ENCODE data around the gene PDS5A. TPM values are rescaled to one million over a fixed set of nuclear protein-coding genes. Genes with fewer than 3 reads are reported as not detected.
"Not testable (repeated sequence)": the region's sequence is repeated elsewhere in the genome, so short reads cannot be mapped to it uniquely, and the experiment has no call there.

PDS5A gene
- polyA plus RNA-seq, 4 donors: 17.6 to 49.4 (median 23.0) TPM

DNA sequence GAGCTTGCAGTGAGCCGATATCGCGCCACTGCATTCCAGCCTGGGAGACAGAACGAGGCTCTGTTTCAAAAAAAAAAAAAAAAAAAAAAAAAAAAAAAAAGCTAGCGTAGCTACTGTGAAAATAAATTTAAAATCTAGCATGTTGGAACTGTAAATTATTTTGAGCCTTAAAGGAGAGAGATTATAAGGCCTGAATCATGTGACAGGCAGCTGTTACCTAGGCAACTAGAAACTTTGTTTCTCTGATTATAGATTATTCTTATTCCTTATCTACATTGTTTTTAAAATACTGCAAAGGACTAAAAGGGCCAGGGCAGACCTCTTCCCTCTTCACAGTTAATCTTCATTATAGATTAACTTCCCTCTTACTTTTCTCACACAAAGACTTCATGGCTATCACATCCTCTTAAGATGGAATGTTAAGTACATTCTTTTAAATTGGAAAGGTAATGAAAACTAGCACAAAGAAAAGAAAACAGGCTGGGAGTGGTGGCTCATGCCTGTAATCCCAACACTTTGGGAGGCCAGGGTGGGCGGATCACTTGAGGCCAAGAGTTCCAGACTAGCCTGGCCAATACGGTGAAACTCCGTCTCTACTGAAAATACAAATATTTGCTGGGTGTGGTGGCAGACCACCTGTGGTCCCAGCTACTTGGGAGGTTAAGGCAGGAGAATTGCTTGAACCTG, 21.1 kb upstream of the PDS5A start:
- DNase-seq (peak in 1 of 2 donors; percentile 46), FAIRE-seq (no peak)
- Histone ChIP-seq H3K9me3 (ENCODE audit: control insufficient read depth in 2 of 2, insufficient read depth in 1 of 2, low read depth in 1 of 2, low read length in 1 of 2) (no peaks in the 10 kb centered on the region), H3K36me3 (ENCODE audit: control insufficient read depth in 3 of 3, insufficient read depth in 2 of 3, low read depth in 1 of 3, low read length in 3 of 3) (no peaks in the 10 kb centered on the region), H3K4me1 (ENCODE audit: control insufficient read depth in 3 of 3, insufficient read depth in 2 of 3, low read depth in 1 of 3, low read length in 2 of 3) (no peaks in the 10 kb centered on the region), H3K27me3 (ENCODE audit: control insufficient read depth in 3 of 3, insufficient read depth in 3 of 3, low read length in 3 of 3) (no peaks in the 10 kb centered on the region), H3K27ac (ENCODE audit: low read depth in 1 of 3, low read length in 2 of 3) (no peak overlapping the region), H3K4me3 (ENCODE audit: low read depth in 1 of 3, low read length in 3 of 3) (no peak overlapping the region)
- 87 to 91% (median 89%) methylated on average over 8 of the region's 8 CpGs for WGBS, 3 donors

DNA sequence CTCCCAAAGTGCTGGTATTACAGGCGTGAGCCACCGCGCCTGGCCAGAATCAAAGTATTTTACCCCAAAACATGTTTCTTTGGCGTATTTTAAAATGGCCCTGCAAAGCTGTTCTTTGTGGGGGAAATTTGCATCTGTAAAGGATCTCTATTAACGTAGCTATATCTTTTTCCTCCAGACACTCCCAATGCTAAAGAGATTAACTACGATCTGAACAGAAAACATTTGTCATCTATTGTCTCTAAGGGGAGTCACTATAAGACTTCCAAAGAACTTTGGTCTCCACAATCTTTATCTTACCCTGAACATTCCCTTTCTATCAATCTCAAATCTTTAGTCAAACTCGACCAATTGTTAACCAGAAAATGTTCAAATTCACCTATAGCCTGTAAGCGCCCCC, 19.1 kb upstream of the PDS5A start:
- DNase-seq: no peak
- no peaks in the 10 kb centered on the region for H3K9me3 ChIP-seq (ENCODE audit: control insufficient read depth in 2 of 2, insufficient read depth in 1 of 2, low read depth in 1 of 2, low read length in 1 of 2)
- H3K27ac ChIP-seq (ENCODE audit: low read depth in 1 of 3, low read length in 2 of 3): no peak overlapping the region
- 84 to 86% (median 85%) methylated on average over 8 of the region's 8 CpGs for WGBS, 3 donors
- FAIRE-seq: no peak
- H3K4me3 ChIP-seq (ENCODE audit: low read depth in 1 of 3, low read length in 3 of 3): no peak overlapping the region
- H3K36me3 ChIP-seq (ENCODE audit: control insufficient read depth in 3 of 3, insufficient read depth in 2 of 3, low read depth in 1 of 3, low read length in 3 of 3): no peaks in the 10 kb centered on the region
- H3K27me3 ChIP-seq (ENCODE audit: control insufficient read depth in 3 of 3, insufficient read depth in 3 of 3, low read length in 3 of 3): no peaks in the 10 kb centered on the region
- no peaks in the 10 kb centered on the region for H3K4me1 ChIP-seq (ENCODE audit: control insufficient read depth in 3 of 3, insufficient read depth in 2 of 3, low read depth in 1 of 3, low read length in 2 of 3)

DNA sequence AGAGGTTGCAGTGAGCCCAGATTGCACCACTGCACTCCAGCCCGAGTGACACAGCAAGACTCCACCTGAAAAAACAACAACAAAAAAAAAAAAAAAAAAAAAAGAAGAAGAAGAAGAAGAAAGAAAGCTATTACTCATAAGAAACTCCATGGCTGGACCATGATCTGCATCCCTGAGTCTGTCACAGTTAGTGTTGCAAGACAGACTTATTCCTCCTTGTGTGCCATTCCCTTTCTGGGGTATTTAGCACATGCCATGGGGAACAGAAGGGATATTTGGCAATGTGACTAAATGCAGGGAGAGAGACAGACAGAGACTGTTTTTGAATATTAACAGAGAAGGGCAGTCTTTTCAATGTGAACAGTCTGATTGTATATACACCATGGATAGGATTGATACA, 16.7 kb upstream of the PDS5A start:
- H3K27me3 ChIP-seq (ENCODE audit: control insufficient read depth in 3 of 3, insufficient read depth in 3 of 3, low read length in 3 of 3): no peaks in the 10 kb centered on the region
- H3K9me3 ChIP-seq (ENCODE audit: control insufficient read depth in 2 of 2, insufficient read depth in 1 of 2, low read depth in 1 of 2, low read length in 1 of 2): no peaks in the 10 kb centered on the region
- H3K4me1 ChIP-seq (ENCODE audit: control insufficient read depth in 3 of 3, insufficient read depth in 2 of 3, low read depth in 1 of 3, low read length in 2 of 3): no peaks in the 10 kb centered on the region
- H3K27ac ChIP-seq (ENCODE audit: low read depth in 1 of 3, low read length in 2 of 3): no peak overlapping the region
- FAIRE-seq (no peak), DNase-seq (no peak)
- no peaks in the 10 kb centered on the region for H3K36me3 ChIP-seq (ENCODE audit: control insufficient read depth in 3 of 3, insufficient read depth in 2 of 3, low read depth in 1 of 3, low read length in 3 of 3)
- 25 to 58% (median 38%) methylated on average over 1 of the region's 1 CpG for WGBS, 3 donors
- no peak overlapping the region for H3K4me3 ChIP-seq (ENCODE audit: low read depth in 1 of 3, low read length in 3 of 3)

DNA sequence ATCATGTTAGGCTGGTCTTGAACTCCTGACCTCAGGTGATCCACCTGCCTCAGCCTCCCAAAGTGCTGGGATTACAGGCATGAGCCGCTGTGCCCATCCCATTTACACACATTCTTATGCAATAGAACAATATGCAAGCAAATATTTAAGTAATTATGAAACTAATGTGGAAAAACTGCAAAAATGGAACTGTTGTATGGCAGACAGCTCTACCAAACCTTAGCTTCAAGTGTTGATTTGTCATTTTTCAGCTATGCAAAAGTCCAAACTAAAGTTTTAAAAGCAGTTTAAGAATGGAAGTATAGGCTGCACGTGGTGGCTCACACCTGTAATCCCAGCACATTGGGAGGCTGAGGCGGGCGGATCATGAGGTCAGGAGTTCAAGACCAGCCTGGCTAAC, 11.7 kb upstream of the PDS5A start:
- not testable (repeated sequence) for FAIRE-seq; H3K9me3 ChIP-seq (ENCODE audit: control insufficient read depth in 2 of 2, insufficient read depth in 1 of 2, low read depth in 1 of 2, low read length in 1 of 2)
- 88 to 90% (median 88%) methylated on average over 4 of the region's 4 CpGs for WGBS, 3 donors

DNA sequence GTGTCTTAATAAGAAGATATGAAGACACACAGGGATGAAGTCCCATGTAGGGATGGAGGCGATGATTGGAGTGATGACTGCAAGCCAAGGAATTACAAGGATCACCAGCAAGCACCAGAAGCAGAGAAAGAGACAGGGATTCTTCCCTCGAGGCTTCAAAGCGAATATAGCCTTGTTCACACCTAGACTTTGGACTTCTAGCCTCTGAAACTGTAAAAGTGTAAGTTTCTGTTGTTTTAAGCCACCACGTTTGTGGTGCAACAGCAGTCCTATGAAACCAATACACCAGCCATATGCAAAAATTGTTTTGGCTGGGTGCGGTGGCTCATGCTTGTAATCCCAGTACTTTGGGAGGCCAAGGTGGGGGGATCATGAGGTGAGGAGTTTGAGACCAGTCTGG, 9.8 kb upstream of the PDS5A start:
- Histone ChIP-seq H3K9me3 (ENCODE audit: control insufficient read depth in 2 of 2, insufficient read depth in 1 of 2, low read depth in 1 of 2, low read length in 1 of 2) (no peaks in the 10 kb centered on the region), H3K4me1 (ENCODE audit: control insufficient read depth in 3 of 3, insufficient read depth in 2 of 3, low read depth in 1 of 3, low read length in 2 of 3) (no peaks in the 10 kb centered on the region), H3K4me3 (ENCODE audit: low read depth in 1 of 3, low read length in 3 of 3) (no peak overlapping the region), H3K27ac (ENCODE audit: low read depth in 1 of 3, low read length in 2 of 3) (peak overlapping the region in 1 of 3 donors; percentile 32), H3K36me3 (ENCODE audit: control insufficient read depth in 3 of 3, insufficient read depth in 2 of 3, low read depth in 1 of 3, low read length in 3 of 3) (no peaks in the 10 kb centered on the region), H3K27me3 (ENCODE audit: control insufficient read depth in 3 of 3, insufficient read depth in 3 of 3, low read length in 3 of 3) (no peaks in the 10 kb centered on the region)
- no peak for FAIRE-seq
- WGBS, 3 donors: 43 to 67% (median 57%) methylated on average over 5 of the region's 5 CpGs
- peak in 1 of 2 donors; percentile 74 for DNase-seq

More for the DNA sequence above, 11.7 kb upstream of the PDS5A start:
- not testable (repeated sequence) for H3K36me3 ChIP-seq (ENCODE audit: control insufficient read depth in 3 of 3, insufficient read depth in 2 of 3, low read depth in 1 of 3, low read length in 3 of 3); H3K4me3 ChIP-seq (ENCODE audit: low read depth in 1 of 3, low read length in 3 of 3); H3K4me1 ChIP-seq (ENCODE audit: control insufficient read depth in 3 of 3, insufficient read depth in 2 of 3, low read depth in 1 of 3, low read length in 2 of 3); DNase-seq; H3K27me3 ChIP-seq (ENCODE audit: control insufficient read depth in 3 of 3, insufficient read depth in 3 of 3, low read length in 3 of 3); H3K27ac ChIP-seq (ENCODE audit: low read depth in 1 of 3, low read length in 2 of 3)

DNA sequence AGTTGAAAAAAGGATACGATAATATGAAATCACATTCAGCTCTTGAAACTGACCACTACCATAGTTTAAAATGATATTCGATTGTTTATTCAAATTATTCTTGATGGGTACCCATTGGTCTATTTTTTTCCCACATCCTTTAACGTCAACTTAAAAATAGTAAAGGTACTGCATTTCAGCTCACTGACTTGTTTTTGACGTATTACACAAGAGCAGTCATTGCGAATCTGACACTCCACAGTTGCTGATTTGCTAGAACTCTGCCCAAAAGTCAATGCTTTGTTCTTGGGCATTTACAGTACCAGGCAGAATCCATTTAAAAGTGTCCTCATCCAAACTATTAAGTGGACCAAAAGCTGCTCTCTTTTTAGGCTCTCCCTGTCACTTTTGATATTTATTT, 1.2 kb upstream of the PDS5A start:
- H3K9me3 ChIP-seq (ENCODE audit: control insufficient read depth in 2 of 2, insufficient read depth in 1 of 2, low read depth in 1 of 2, low read length in 1 of 2): no peaks in the 10 kb centered on the region
- FAIRE-seq: no peak
- H3K27me3 ChIP-seq (ENCODE audit: control insufficient read depth in 3 of 3, insufficient read depth in 3 of 3, low read length in 3 of 3): no peaks in the 10 kb centered on the region
- no peak overlapping the region for H3K4me3 ChIP-seq (ENCODE audit: low read depth in 1 of 3, low read length in 3 of 3)
- H3K36me3 ChIP-seq (ENCODE audit: control insufficient read depth in 3 of 3, insufficient read depth in 2 of 3, low read depth in 1 of 3, low read length in 3 of 3): peaks cover 0 to 11% (median 3%) of the 10 kb centered on the region in 3 donors
- H3K4me1 ChIP-seq (ENCODE audit: control insufficient read depth in 3 of 3, insufficient read depth in 2 of 3, low read depth in 1 of 3, low read length in 2 of 3): peaks cover 0 to 8% (median 0%) of the 10 kb centered on the region in 3 donors
- H3K27ac ChIP-seq (ENCODE audit: low read depth in 1 of 3, low read length in 2 of 3): no peak overlapping the region
- DNase-seq: no peak
- WGBS, 3 donors: 87 to 90% (median 88%) methylated on average over 5 of the region's 5 CpGs

DNA sequence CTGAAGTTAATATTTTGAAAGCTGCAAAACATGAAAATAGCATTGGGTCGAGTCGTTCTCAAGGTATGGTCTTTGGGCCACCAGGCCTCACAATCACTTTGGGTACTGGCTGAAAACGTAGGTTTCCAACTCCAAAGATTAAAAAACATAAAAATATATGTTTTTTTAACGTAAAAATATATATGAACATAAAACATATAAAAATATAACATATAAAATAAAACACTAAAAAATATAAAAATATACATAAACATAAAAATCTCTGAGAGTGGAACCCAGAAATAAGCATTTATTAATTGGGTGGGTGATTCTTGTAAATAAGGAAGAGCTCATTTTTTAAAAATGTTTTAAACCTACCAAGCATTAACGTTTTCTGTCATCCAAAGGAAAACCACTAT, 666 bp upstream of the PDS5A start:
- Histone ChIP-seq H3K27ac (ENCODE audit: low read depth in 1 of 3, low read length in 2 of 3) (peak overlapping the region; percentile 27 to 95 (median 93)), H3K4me1 (ENCODE audit: control insufficient read depth in 3 of 3, insufficient read depth in 2 of 3, low read depth in 1 of 3, low read length in 2 of 3) (peaks cover 0 to 8% (median 0%) of the 10 kb centered on the region in 3 donors), H3K36me3 (ENCODE audit: control insufficient read depth in 3 of 3, insufficient read depth in 2 of 3, low read depth in 1 of 3, low read length in 3 of 3) (peaks cover 1 to 15% (median 3%) of the 10 kb centered on the region in 3 donors), H3K9me3 (ENCODE audit: control insufficient read depth in 2 of 2, insufficient read depth in 1 of 2, low read depth in 1 of 2, low read length in 1 of 2) (no peaks in the 10 kb centered on the region), H3K4me3 (ENCODE audit: low read depth in 1 of 3, low read length in 3 of 3) (peak overlapping the region; percentile 55 to 94 (median 89)), H3K27me3 (ENCODE audit: control insufficient read depth in 3 of 3, insufficient read depth in 3 of 3, low read length in 3 of 3) (no peaks in the 10 kb centered on the region)
- WGBS, 3 donors: 15 to 18% (median 15%) methylated on average over 5 of the region's 5 CpGs
- peak; percentile 26 for FAIRE-seq
- no peak for DNase-seq

DNA sequence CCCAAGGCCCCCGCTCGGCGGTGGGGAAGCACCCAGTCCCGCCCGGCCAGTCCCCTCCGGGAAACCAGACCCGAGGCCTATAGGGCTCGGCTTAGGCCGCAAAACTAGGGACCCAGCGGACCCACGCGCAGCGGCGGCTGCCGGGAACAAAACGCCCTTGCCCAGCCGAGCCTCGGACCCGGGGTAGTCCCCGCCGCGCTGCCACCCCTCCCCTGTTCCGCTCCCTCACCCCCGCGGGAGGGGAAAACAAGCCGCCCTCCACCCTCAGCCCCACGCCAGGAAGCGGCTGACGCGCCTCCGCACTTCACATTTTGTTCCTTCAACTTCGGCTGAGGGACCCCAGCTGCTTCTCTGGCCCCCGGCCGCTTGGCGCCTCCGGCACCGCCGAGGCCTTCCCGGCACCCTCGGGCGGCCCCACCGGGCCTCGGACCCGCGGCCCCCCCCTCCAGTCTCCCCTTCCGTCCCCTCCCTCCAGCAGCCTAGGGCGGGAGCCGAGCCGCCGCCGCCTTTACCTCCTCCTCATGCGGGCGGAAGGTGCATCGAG, 694 bp downstream of the PDS5A start:
- H3K9me3 ChIP-seq (ENCODE audit: control insufficient read depth in 2 of 2, insufficient read depth in 1 of 2, low read depth in 1 of 2, low read length in 1 of 2): no peaks in the 10 kb centered on the region
- FAIRE-seq (no peak), DNase-seq (no peak)
- H3K4me3 ChIP-seq (ENCODE audit: low read depth in 1 of 3, low read length in 3 of 3): peak overlapping the region; percentile 88 to 94 (median 89)
- peak overlapping the region; percentile 95 to 96 (median 95) for H3K27ac ChIP-seq (ENCODE audit: low read depth in 1 of 3, low read length in 2 of 3)
- 0 to 1% (median 1%) methylated on average over 36 to 54 of the region's 54 CpGs for WGBS, 3 donors
- H3K27me3 ChIP-seq (ENCODE audit: control insufficient read depth in 3 of 3, insufficient read depth in 3 of 3, low read length in 3 of 3): no peaks in the 10 kb centered on the region
- peaks cover 2 to 21% (median 3%) of the 10 kb centered on the region in 3 donors for H3K36me3 ChIP-seq (ENCODE audit: control insufficient read depth in 3 of 3, insufficient read depth in 2 of 3, low read depth in 1 of 3, low read length in 3 of 3)
- H3K4me1 ChIP-seq (ENCODE audit: control insufficient read depth in 3 of 3, insufficient read depth in 2 of 3, low read depth in 1 of 3, low read length in 2 of 3): peaks cover 0 to 8% (median 0%) of the 10 kb centered on the region in 3 donors

Data from small intestine (tissue), 7 donors.